ENCODE data around the gene DEDD2. TPM values are rescaled to one million over a fixed set of nuclear protein-coding genes. Genes with fewer than 3 reads are reported as not detected.

Gene DEDD2
- total RNA-seq, 2 donors from 2014 or later: 72.1 to 89.9 TPM

GRCh38 chr19:42229301-42229854 lies 11.9 kb upstream of the DEDD2 start:
- H3K27ac Mint-ChIP-seq: peak overlapping the region; percentile 16
- H3K27me3 Mint-ChIP-seq: no peaks in the 10 kb centered on the region
- H3K4me1 Mint-ChIP-seq: peaks cover 9% of the 10 kb centered on the region
- no peaks in the 10 kb centered on the region for H3K9me3 ChIP-seq (ENCODE audit: control insufficient read depth, low read length, poor library complexity, severe bottlenecking)
- DNase-seq (no peak), ATAC-seq (no peak)
- peak overlapping the region; percentile 28 for H3K4me3 Mint-ChIP-seq
- peaks cover 6% of the 10 kb centered on the region for H3K36me3 Mint-ChIP-seq (ENCODE audit: low read depth)

GRCh38 chr19:42228641-42229040 lies 11.2 kb upstream of the DEDD2 start:
- Mint-ChIP-seq H3K4me1 (peaks cover 9% of the 10 kb centered on the region), H3K27me3 (no peaks in the 10 kb centered on the region), H3K36me3 (ENCODE audit: low read depth) (peaks cover 6% of the 10 kb centered on the region), H3K4me3 (no peak overlapping the region), H3K27ac (peak overlapping the region; percentile 16)
- DNase-seq (no peak), ATAC-seq (no peak)
- H3K9me3 ChIP-seq (ENCODE audit: control insufficient read depth, low read length, poor library complexity, severe bottlenecking): no peaks in the 10 kb centered on the region

GRCh38 chr19:42226886-42227285 lies 9.4 kb upstream of the DEDD2 start:
- DNase-seq (no peak), ATAC-seq (no peak)
- peaks cover 6% of the 10 kb centered on the region for H3K36me3 Mint-ChIP-seq (ENCODE audit: low read depth)
- H3K27ac Mint-ChIP-seq: peak overlapping the region; percentile 49
- no peaks in the 10 kb centered on the region for H3K27me3 Mint-ChIP-seq
- H3K4me1 Mint-ChIP-seq: peaks cover 17% of the 10 kb centered on the region
- H3K9me3 ChIP-seq (ENCODE audit: control insufficient read depth, low read length, poor library complexity, severe bottlenecking): no peaks in the 10 kb centered on the region
- no peak overlapping the region for H3K4me3 Mint-ChIP-seq

GRCh38 chr19:42225718-42226292 lies 8.3 kb upstream of the DEDD2 start:
- no peak for ATAC-seq

GRCh38 chr19:42224940-42225717 lies 7.7 kb upstream of the DEDD2 start:
- H3K27me3 Mint-ChIP-seq: no peaks in the 10 kb centered on the region
- peak overlapping the region; percentile 56 for H3K4me3 Mint-ChIP-seq
- H3K27ac Mint-ChIP-seq: no peak overlapping the region
- H3K36me3 Mint-ChIP-seq (ENCODE audit: low read depth): peaks cover 8% of the 10 kb centered on the region
- ATAC-seq (no peak), DNase-seq (no peak)
- peaks cover 24% of the 10 kb centered on the region for H3K4me1 Mint-ChIP-seq
- no peaks in the 10 kb centered on the region for H3K9me3 ChIP-seq (ENCODE audit: control insufficient read depth, low read length, poor library complexity, severe bottlenecking)

More at GRCh38 chr19:42225718-42226292, 8.3 kb upstream of the DEDD2 start:
- Mint-ChIP-seq H3K4me3 (no peak overlapping the region), H3K27me3 (no peaks in the 10 kb centered on the region), H3K4me1 (peaks cover 20% of the 10 kb centered on the region), H3K27ac (no peak overlapping the region), H3K36me3 (ENCODE audit: low read depth) (peaks cover 6% of the 10 kb centered on the region)
- no peak for DNase-seq
- H3K9me3 ChIP-seq (ENCODE audit: control insufficient read depth, low read length, poor library complexity, severe bottlenecking): no peaks in the 10 kb centered on the region

GRCh38 chr19:42220751-42221097 lies 3.2 kb upstream of the DEDD2 start:
- Mint-ChIP-seq H3K27ac (peak overlapping the region; percentile 99), H3K36me3 (ENCODE audit: low read depth) (peaks cover 12% of the 10 kb centered on the region), H3K4me3 (peak overlapping the region; percentile 100), H3K27me3 (no peaks in the 10 kb centered on the region), H3K4me1 (peaks cover 43% of the 10 kb centered on the region)
- DNase-seq (no peak), ATAC-seq (no peak)
- H3K9me3 ChIP-seq (ENCODE audit: control insufficient read depth, low read length, poor library complexity, severe bottlenecking): no peaks in the 10 kb centered on the region

- peak; percentile 94 to 96 (median 94) for DNase-seq
- H3K27me3 Mint-ChIP-seq: no peaks in the 10 kb centered on the region
- no peaks in the 10 kb centered on the region for H3K9me3 ChIP-seq (ENCODE audit: control insufficient read depth, low read length, poor library complexity, severe bottlenecking)
- peak within 1 kb of the TSS; percentile 99 for H3K27ac Mint-ChIP-seq
- peak within 1 kb of the TSS; percentile 100 for H3K4me3 Mint-ChIP-seq
- H3K36me3 Mint-ChIP-seq (ENCODE audit: low read depth): peaks cover 12% of the 10 kb centered on the region
- ATAC-seq: peak; percentile 84
- peaks cover 50% of the 10 kb centered on the region for H3K4me1 Mint-ChIP-seq
Observed at GRCh38 chr19:42219812-42220750, 2.6 kb upstream of the DEDD2 start, which contains the start of gene ZNF526. TSS of gene ZNF526 (plus strand) at chr19:42220312. CDS start at chr19:42224404, 4,092 bp downstream.

GRCh38 chr19:42216653-42217519 lies 591 bp downstream of the DEDD2 start:
- peak in 1 of 3 donors; percentile 12 for DNase-seq
- Mint-ChIP-seq H3K27ac (peak overlapping the region; percentile 99), H3K36me3 (ENCODE audit: low read depth) (peaks cover 12% of the 10 kb centered on the region), H3K4me1 (peaks cover 60% of the 10 kb centered on the region), H3K4me3 (peak overlapping the region; percentile 94), H3K27me3 (no peaks in the 10 kb centered on the region)
- no peak for ATAC-seq
- H3K9me3 ChIP-seq (ENCODE audit: control insufficient read depth, low read length, poor library complexity, severe bottlenecking): no peaks in the 10 kb centered on the region

GRCh38 chr19:42214810-42215485 lies 2.5 kb downstream of the DEDD2 start:
- Mint-ChIP-seq H3K27me3 (no peaks in the 10 kb centered on the region), H3K27ac (peak overlapping the region; percentile 99), H3K4me1 (peaks cover 56% of the 10 kb centered on the region), H3K4me3 (peak overlapping the region; percentile 94), H3K36me3 (ENCODE audit: low read depth) (peaks cover 12% of the 10 kb centered on the region)
- DNase-seq: no peak
- ATAC-seq: no peak
- no peaks in the 10 kb centered on the region for H3K9me3 ChIP-seq (ENCODE audit: control insufficient read depth, low read length, poor library complexity, severe bottlenecking)

GRCh38 chr19:42212886-42213285 lies 4.6 kb downstream of the DEDD2 start:
- H3K4me3 Mint-ChIP-seq: peak overlapping the region; percentile 83
- ATAC-seq: no peak
- H3K27me3 Mint-ChIP-seq: no peaks in the 10 kb centered on the region
- peaks cover 15% of the 10 kb centered on the region for H3K36me3 Mint-ChIP-seq (ENCODE audit: low read depth)
- H3K4me1 Mint-ChIP-seq: peaks cover 54% of the 10 kb centered on the region
- H3K9me3 ChIP-seq (ENCODE audit: control insufficient read depth, low read length, poor library complexity, severe bottlenecking): no peaks in the 10 kb centered on the region
- peak overlapping the region; percentile 56 for H3K27ac Mint-ChIP-seq
- no peak for DNase-seq

- H3K36me3 Mint-ChIP-seq (ENCODE audit: low read depth): peaks cover 12% of the 10 kb centered on the region
- H3K27ac Mint-ChIP-seq: peak overlapping the region; percentile 95
Observed at GRCh38 chr19:42208612-42209011, 8.9 kb downstream of the DEDD2 start.

More at GRCh38 chr19:42208612-42209011, 8.9 kb downstream of the DEDD2 start:
- no peaks in the 10 kb centered on the region for H3K9me3 ChIP-seq (ENCODE audit: control insufficient read depth, low read length, poor library complexity, severe bottlenecking)
- ATAC-seq (no peak), DNase-seq (no peak)
- Mint-ChIP-seq H3K27me3 (no peaks in the 10 kb centered on the region), H3K4me1 (peaks cover 56% of the 10 kb centered on the region), H3K4me3 (peak overlapping the region; percentile 84)
